ENCODE data around the gene CLOCK. TPM values are rescaled to one million over a fixed set of nuclear protein-coding genes. Genes with fewer than 3 reads are reported as not detected.

The CLOCK gene
- total and polyA plus RNA-seq, 11 donors: 8.3 to 42.1 (median 31.0) TPM

GRCh38 chr4:55528491-55528890, 18.2 kb downstream of the CLOCK start:
- WGBS, 4 donors: 96 to 99% (median 98%) methylated on average over 3 of the region's 3 CpGs
- peaks cover 0 to 5% (median 0%) of the 10 kb centered on the region in 9 donors for H3K36me3 ChIP-seq
- no peak for ATAC-seq
- TF ChIP-seq POLR2A (IDR thresholded peaks at IDR 0.05): no peak
- TF ChIP-seq CTCF (IDR thresholded peaks at IDR 0.05): no peak
- peaks cover 0 to 5% (median 0%) of the 10 kb centered on the region in 12 donors for H3K4me1 ChIP-seq
- H3K27me3 ChIP-seq: no peaks in the 10 kb centered on the region
- intact Hi-C loops (cut with DNase I): no loop called here
- H3K4me3 ChIP-seq: no peak overlapping the region
- no peak overlapping the region for H3K27ac ChIP-seq
- peaks cover 0 to 32% (median 6%) of the 10 kb centered on the region in 12 donors for H3K9me3 ChIP-seq
- no peak for DNase-seq

- Histone ChIP-seq H3K4me3 (no peak overlapping the region), H3K27me3 (no peaks in the 10 kb centered on the region), H3K27ac (no peak overlapping the region), H3K4me1 (peaks cover 0 to 5% (median 0%) of the 10 kb centered on the region in 12 donors), H3K9me3 (peaks cover 0 to 6% (median under 1%) of the 10 kb centered on the region in 12 donors), H3K36me3 (no peaks in the 10 kb centered on the region)
- TF ChIP-seq CTCF (IDR thresholded peaks at IDR 0.05): no peak
- TF ChIP-seq POLR2A (IDR thresholded peaks at IDR 0.05): no peak
- intact Hi-C loops (cut with DNase I): no loop called here
- ATAC-seq (peak in 1 of 4 donors; percentile 26), DNase-seq (no peak)
- 76 to 89% (median 87%) methylated on average over 4 of the region's 4 CpGs for WGBS, 4 donors
These were observed 21.7 kb downstream of the CLOCK start for GRCh38 chr4:55524844-55525571.

- no peaks in the 10 kb centered on the region for H3K27me3 ChIP-seq
- no peak overlapping the region for H3K4me3 ChIP-seq
- H3K36me3 ChIP-seq: no peaks in the 10 kb centered on the region
- no peak for DNase-seq
- H3K27ac ChIP-seq: no peak overlapping the region
- TF ChIP-seq CTCF (IDR thresholded peaks at IDR 0.05): no peak
- TF ChIP-seq POLR2A (IDR thresholded peaks at IDR 0.05): no peak
- H3K9me3 ChIP-seq: peaks cover 0 to 3% (median 0%) of the 10 kb centered on the region in 12 donors
- ATAC-seq: no peak
- intact Hi-C loops (cut with DNase I): no loop called here
- no peaks in the 10 kb centered on the region for H3K4me1 ChIP-seq
These were observed 28.3 kb downstream of the CLOCK start for GRCh38 chr4:55518442-55518841.

- H3K27me3 ChIP-seq: no peaks in the 10 kb centered on the region
- intact Hi-C loops (cut with DNase I): no loop called here
- ATAC-seq: no peak
- DNase-seq: no peak
- no peaks in the 10 kb centered on the region for H3K4me1 ChIP-seq
- no peak overlapping the region for H3K27ac ChIP-seq
- no peak for TF ChIP-seq CTCF (IDR thresholded peaks at IDR 0.05)
- TF ChIP-seq POLR2A (IDR thresholded peaks at IDR 0.05): no peak
- no peak overlapping the region for H3K4me3 ChIP-seq
- 95 to 100% (median 98%) methylated on average over 2 of the region's 2 CpGs for WGBS, 4 donors
- no peaks in the 10 kb centered on the region for H3K9me3 ChIP-seq
- no peaks in the 10 kb centered on the region for H3K36me3 ChIP-seq
These were observed 29.0 kb downstream of the CLOCK start for GRCh38 chr4:55517526-55518229.
